Endothelial cell of umbilical vein (primary cell): ENCODE data around the gene GPR108. TPM values are rescaled to one million over a fixed set of nuclear protein-coding genes. Genes with fewer than 3 reads are reported as not detected.

ENCODE experiments used
- BruUV-seq: library from RNA; stranded (reverse); fragments of 400-500 nt; replicated peaks from 2 replicates; lab custom pipeline; 2021; lab: Mats Ljungman, UMichigan
- CTCF ChIA-PET: fragments of 300-600, 350-600 bp; sonication (Branson Sonifier 250); formaldehyde crosslinking; loops from one replicate; lab custom pipeline; 2021; ENCODE audit warnings: antibody characterized with exemption, inconsistent platforms; lab: Charles Lee
- POLR2A ChIA-PET: fragments of 300-600, 350-600 bp; sonication (Branson Sonifier 250); formaldehyde crosslinking; loops from one replicate; lab custom pipeline; 2021; ENCODE audit warnings: antibody characterized with exemption, inconsistent platforms; lab: Charles Lee
- DNase-seq: peaks from one replicate; pipeline ENCODE4 v3.0.0-alpha.2; 2011; ENCODE audit warnings: low read depth, low spot score
- FAIRE-seq: peaks from 2 replicates; lab custom pipeline; 2011; peaks lifted over from hg19 to GRCh38; lab: Jason Lieb, UNC
- H2AFZ ChIP-seq: 2 replicates; pipeline ENCODE4 v1.6.0; 2012; ENCODE audit warnings: low read depth, low read length, control low read depth, inconsistent platforms
- H3K27ac ChIP-seq: 2 replicates; pipeline ENCODE4 v1.5.1; 2011; ENCODE audit warnings: low read depth, mild to moderate bottlenecking, control low read depth, low read length, moderate library complexity; ENCODE audit not compliant: insufficient read depth
- H3K27me3 ChIP-seq, 2 experiments: 2 replicates each; pipeline versions ENCODE4 v1.6.0 to v1.6.1; 2011; ENCODE audit warnings: low read length in 2 of 2, mixed read lengths in 1 of 2; ENCODE audit not compliant: control insufficient read depth in 2 of 2, insufficient read depth in 2 of 2
- H3K36me3 ChIP-seq, 2 experiments: 2 replicates in 1 of 2; 3 replicates in 1 of 2; pipeline ENCODE4 v1.5.1; 2011; ENCODE audit warnings: low read length in 2 of 2, mild to moderate bottlenecking in 1 of 2, moderate library complexity in 1 of 2; ENCODE audit not compliant: control insufficient read depth in 2 of 2, insufficient read depth in 2 of 2; ENCODE audit errors: extremely low read depth in 1 of 2
- H3K4me1 ChIP-seq: 3 replicates; pipeline ENCODE4 v1.5.1; 2011; ENCODE audit warnings: mild to moderate bottlenecking, low read length; ENCODE audit not compliant: control insufficient read depth, insufficient read depth; ENCODE audit errors: extremely low read depth
- H3K4me2 ChIP-seq: 2 replicates; pipeline ENCODE4 v1.6.1; 2011; ENCODE audit warnings: low read length, control low read depth, mixed read lengths; ENCODE audit not compliant: insufficient read depth
- H3K4me3 ChIP-seq, 3 experiments: fragments of 200-600 bp in 1 of 3; sonication (generic), shearing (Covaris generic) in 1 of 3; replicated peaks in 1 of 3; 2 replicates each; pipeline ENCODE4 v1.5.1; 2011 to 2016; ENCODE audit warnings: control low read depth in 3 of 3, low read length in 3 of 3, mild to moderate bottlenecking in 2 of 3, inconsistent platforms in 1 of 3, low read depth in 1 of 3, moderate library complexity in 1 of 3; ENCODE audit not compliant: insufficient read depth in 1 of 3
- H3K79me2 ChIP-seq: 2 replicates; pipeline ENCODE4 v1.6.0; 2012; ENCODE audit warnings: low read length, inconsistent platforms; ENCODE audit not compliant: control insufficient read depth, insufficient read depth
- H3K9ac ChIP-seq: replicated peaks from 2 replicates; pipeline ENCODE3; 2011; ENCODE audit warnings: low read length, control low read depth; ENCODE audit not compliant: insufficient read depth; ENCODE audit errors: extremely low read depth
- H3K9me1 ChIP-seq: replicated peaks from 3 replicates; pipeline ENCODE4 v1.6.0; 2011; ENCODE audit warnings: mild to moderate bottlenecking, low read length; ENCODE audit not compliant: control insufficient read depth, insufficient read depth; ENCODE audit errors: extremely low read depth
- H3K9me3 ChIP-seq: replicated peaks from 2 replicates; pipeline ENCODE4 v1.5.1; 2012; ENCODE audit warnings: low read length, inconsistent platforms; ENCODE audit not compliant: control insufficient read depth, insufficient read depth
- H4K20me1 ChIP-seq: replicated peaks from 2 replicates; pipeline ENCODE3; 2011; ENCODE audit warnings: mild to moderate bottlenecking, low read length; ENCODE audit not compliant: control insufficient read depth, insufficient read depth; ENCODE audit errors: extremely low read depth
- CTCF ChIP-seq, 2 donors: IDR thresholded peaks; 1 replicate in 1 of 2; 2 replicates in 1 of 2; pipeline ENCODE4 v1.5.1; 2011; ENCODE audit warnings: low read length in 2 of 2, mild to moderate bottlenecking in 2 of 2, moderate library complexity in 2 of 2, control low read depth in 1 of 2, inconsistent platforms in 1 of 2, low read depth in 1 of 2; ENCODE audit not compliant: insufficient read depth in 1 of 2; ENCODE audit errors: extremely low read depth in 1 of 2
- EZH2 ChIP-seq: IDR thresholded peaks from 2 replicates; pipeline ENCODE4 v1.6.1; 2012; ENCODE audit warnings: borderline replicate concordance, low read depth, mild to moderate bottlenecking, moderate library complexity, low read length, inconsistent platforms; ENCODE audit not compliant: severe bottlenecking
- FOS ChIP-seq: IDR thresholded peaks from 2 replicates; pipeline ENCODE4 v1.6.1; 2011; ENCODE audit warnings: mild to moderate bottlenecking, low read length, moderate library complexity, borderline replicate concordance; ENCODE audit not compliant: insufficient read depth
- GATA2 ChIP-seq: IDR thresholded peaks from 2 replicates; pipeline ENCODE4 v1.7.0; 2011; ENCODE audit warnings: low read depth, mild to moderate bottlenecking, moderate library complexity, mixed read lengths, low read length; ENCODE audit not compliant: insufficient read length, insufficient read depth
- JUN ChIP-seq: IDR thresholded peaks from 2 replicates; pipeline ENCODE4 v1.6.1; 2011; ENCODE audit warnings: borderline replicate concordance, low read depth; ENCODE audit not compliant: insufficient read length, insufficient read depth
- MYC ChIP-seq: IDR thresholded peaks from one replicate; pipeline ENCODE4 v1.6.1; 2011; ENCODE audit warnings: mild to moderate bottlenecking, low read depth, low read length
- POLR2A ChIP-seq: IDR thresholded peaks from 2 replicates; pipeline ENCODE4 v1.6.1; 2012; ENCODE audit warnings: low read depth, mild to moderate bottlenecking, control low read depth, low read length
- POLR2AphosphoS5 ChIP-seq: IDR thresholded peaks from 2 replicates; pipeline ENCODE4 v1.6.1; 2012; ENCODE audit warnings: low read depth, mild to moderate bottlenecking, control low read depth, low read length, moderate library complexity; ENCODE audit not compliant: insufficient read depth
- dilution Hi-C: fragments of 300-500 bp; cut with MboI; formaldehyde crosslinking; loops from one replicate; pipeline ENCODE4 v1.15.0; 2019; ENCODE audit warnings: low sequenced_read_pairs; ENCODE audit not compliant: extremely low pct_ligation_motif_present
- intact Hi-C: fragments of 100-400 bp; cut with micrococcal nuclease; formaldehyde crosslinking; loops from one replicate; pipeline ENCODE4 v1.10.0; 2022
- polyA plus RNA-seq, 4 experiments: library from polyadenylated mRNA; depleted of rRNA in 3 of 4; stranded (reverse) in 3 of 4; unstranded in 1 of 4; fragments of >200 nt; gene quantifications; 2 replicates each; pipeline versions ENCODE4 v1.2.1 to v1.2.3, GENCODE V29; 2011 to 2012; ENCODE audit warnings: missing spikeins in 1 of 4
- total RNA-seq: library from RNA; stranded (reverse); gene quantifications from 2 replicates; pipeline ENCODE4 v1.2.3, GENCODE V29; 2021
- TF ChIP-seq, protein P1 (sequence below): IDR thresholded peaks from 2 replicates; pipeline ENCODE4 v1.6.1; 2011; ENCODE audit not compliant: insufficient read depth, insufficient read length

The GPR108 gene
- total and polyA plus RNA-seq, 2 donors (not counting 3 experiments of a cell fraction or from before 2014, with no cell fraction given), result 68.5 to 80.2 TPM

DNA sequence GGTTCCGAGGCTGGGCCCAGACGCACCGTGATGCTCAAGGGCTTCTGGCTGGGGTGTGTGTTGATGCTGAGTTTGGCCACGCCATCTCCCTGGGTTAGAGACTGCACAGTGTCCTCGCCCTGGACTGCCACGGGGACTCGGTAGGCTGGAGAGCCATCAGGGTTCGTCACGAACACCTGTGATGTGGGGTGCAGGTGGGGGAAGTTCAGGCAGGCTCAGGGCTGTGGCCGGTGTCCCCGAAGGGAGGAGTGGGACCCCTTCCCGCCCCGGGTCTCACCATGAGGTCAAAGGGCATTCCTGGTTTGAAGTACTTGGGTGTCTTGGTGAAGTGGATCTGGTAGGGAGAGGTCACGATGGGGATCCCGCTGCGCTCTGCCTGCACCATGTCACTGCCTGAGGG is 25.1 kb downstream of the GPR108 start:
- Histone ChIP-seq H3K4me3 (no peak overlapping the region), H3K79me2 (no peaks in the 10 kb centered on the region), H3K9ac (no peak overlapping the region), H2AFZ (no peak overlapping the region), H3K27me3 (peaks cover 2 to 5% of the 10 kb centered on the region in 2 experiments), H4K20me1 (no peaks in the 10 kb centered on the region), H3K9me1 (no peaks in the 10 kb centered on the region), H3K9me3 (no peaks in the 10 kb centered on the region), H3K36me3 (no peaks in the 10 kb centered on the region), H3K4me2 (no peak overlapping the region), H3K27ac (no peak overlapping the region), H3K4me1 (no peaks in the 10 kb centered on the region)
- TF ChIP-seq POLR2A (no peak), POLR2AphosphoS5 (no peak), GATA2 (no peak), EZH2 (no peak), JUN (no peak), MYC (no peak), CTCF (IDR thresholded peaks at IDR 0.05; ENCODE audit: extremely low read depth in 1 of 2, insufficient read depth in 1 of 2, low read depth in 1 of 2, low read length in 2 of 2) (no peak), FOS (no peak)
- TF ChIP-seq, protein P1, sequence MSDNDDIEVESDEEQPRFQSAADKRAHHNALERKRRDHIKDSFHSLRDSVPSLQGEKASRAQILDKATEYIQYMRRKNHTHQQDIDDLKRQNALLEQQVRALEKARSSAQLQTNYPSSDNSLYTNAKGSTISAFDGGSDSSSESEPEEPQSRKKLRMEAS, result no peak
- no peak for FAIRE-seq
- dilution Hi-C loops, result no loop called here
- CTCF ChIA-PET, result no interaction called here
- POLR2A ChIA-PET, result no interaction called here
- intact Hi-C loops, result no loop called here
- DNase-seq, result no peak
- no TSS peak for BruUV-seq
